ENCODE measurements around the gene ELP2.
"Not testable (repeated sequence)": the region's sequence is repeated elsewhere in the genome, so short reads cannot be mapped to it uniquely, and the experiment has no call there.

The ELP2 gene

DNA sequence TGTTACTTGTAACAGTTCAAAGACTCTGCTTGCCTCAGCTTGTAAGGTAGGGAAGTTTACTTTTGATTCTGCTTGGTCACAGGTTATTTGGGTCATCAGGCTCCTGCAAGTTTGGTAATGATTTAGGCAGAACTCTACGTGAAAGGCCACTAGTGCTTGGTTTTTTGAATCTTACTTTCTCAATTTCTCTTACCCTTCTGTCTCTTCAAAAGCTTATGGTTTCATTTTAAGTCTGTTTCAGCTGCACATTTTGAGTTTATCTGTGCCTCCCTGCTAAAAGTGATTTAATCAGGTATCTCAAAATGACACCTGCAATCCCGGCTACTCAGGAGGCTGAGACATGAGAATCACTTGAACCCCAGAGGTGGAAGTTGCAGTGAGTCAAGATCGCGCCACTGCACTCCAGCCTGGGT is 31.3 kb downstream of the ELP2 start:
- no peak overlapping the region for H3K27ac Mint-ChIP-seq
- H3K4me1 Mint-ChIP-seq, result no peaks in the 10 kb centered on the region
- peaks cover 70% of the 10 kb centered on the region for H3K36me3 Mint-ChIP-seq (ENCODE audit: low read depth)
- H3K9me3 Mint-ChIP-seq, result no peaks in the 10 kb centered on the region
- H3K4me3 Mint-ChIP-seq, result no peak overlapping the region
- H3K27me3 Mint-ChIP-seq (ENCODE audit: low read depth, poor library complexity), result no peaks in the 10 kb centered on the region
- no peak for DNase-seq
- TF ChIP-seq, protein P1, sequence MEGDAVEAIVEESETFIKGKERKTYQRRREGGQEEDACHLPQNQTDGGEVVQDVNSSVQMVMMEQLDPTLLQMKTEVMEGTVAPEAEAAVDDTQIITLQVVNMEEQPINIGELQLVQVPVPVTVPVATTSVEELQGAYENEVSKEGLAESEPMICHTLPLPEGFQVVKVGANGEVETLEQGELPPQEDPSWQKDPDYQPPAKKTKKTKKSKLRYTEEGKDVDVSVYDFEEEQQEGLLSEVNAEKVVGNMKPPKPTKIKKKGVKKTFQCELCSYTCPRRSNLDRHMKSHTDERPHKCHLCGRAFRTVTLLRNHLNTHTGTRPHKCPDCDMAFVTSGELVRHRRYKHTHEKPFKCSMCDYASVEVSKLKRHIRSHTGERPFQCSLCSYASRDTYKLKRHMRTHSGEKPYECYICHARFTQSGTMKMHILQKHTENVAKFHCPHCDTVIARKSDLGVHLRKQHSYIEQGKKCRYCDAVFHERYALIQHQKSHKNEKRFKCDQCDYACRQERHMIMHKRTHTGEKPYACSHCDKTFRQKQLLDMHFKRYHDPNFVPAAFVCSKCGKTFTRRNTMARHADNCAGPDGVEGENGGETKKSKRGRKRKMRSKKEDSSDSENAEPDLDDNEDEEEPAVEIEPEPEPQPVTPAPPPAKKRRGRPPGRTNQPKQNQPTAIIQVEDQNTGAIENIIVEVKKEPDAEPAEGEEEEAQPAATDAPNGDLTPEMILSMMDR (IDR thresholded peaks at IDR 0.05), result no peak

DNA sequence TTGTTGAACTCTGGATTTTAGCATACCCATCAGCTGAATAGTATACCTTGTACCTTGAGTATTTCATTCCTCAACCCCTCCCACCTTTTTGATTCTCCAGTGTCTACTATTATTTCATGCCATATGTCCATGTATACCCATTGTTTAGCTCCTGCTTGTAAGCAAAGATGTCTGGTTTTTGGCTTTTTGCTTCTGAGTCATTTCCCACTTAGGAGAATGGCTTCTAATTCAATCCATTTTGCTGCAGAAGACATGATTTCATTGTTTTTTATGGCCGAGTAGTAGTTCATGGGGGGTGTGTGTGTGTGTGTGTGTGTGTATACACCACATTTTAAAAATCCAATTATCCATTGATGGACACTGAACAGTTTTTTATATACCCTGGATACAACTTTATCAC is 33.3 kb downstream of the ELP2 start:
- Mint-ChIP-seq H3K36me3 (ENCODE audit: low read depth) (peaks cover 84% of the 10 kb centered on the region), H3K4me1 (no peaks in the 10 kb centered on the region), H3K27me3 (ENCODE audit: low read depth, poor library complexity) (no peaks in the 10 kb centered on the region), H3K27ac (no peak overlapping the region), H3K4me3 (no peak overlapping the region), H3K9me3 (no peaks in the 10 kb centered on the region)
- TF ChIP-seq, protein P1 (IDR thresholded peaks at IDR 0.05), result no peak
- no peak for DNase-seq

GRCh38 chr18:36167692-36168218 is 38.1 kb downstream of the ELP2 start:
- H3K4me3 Mint-ChIP-seq, result no peak overlapping the region
- TF ChIP-seq, protein P1 (IDR thresholded peaks at IDR 0.05), result no peak

DNA sequence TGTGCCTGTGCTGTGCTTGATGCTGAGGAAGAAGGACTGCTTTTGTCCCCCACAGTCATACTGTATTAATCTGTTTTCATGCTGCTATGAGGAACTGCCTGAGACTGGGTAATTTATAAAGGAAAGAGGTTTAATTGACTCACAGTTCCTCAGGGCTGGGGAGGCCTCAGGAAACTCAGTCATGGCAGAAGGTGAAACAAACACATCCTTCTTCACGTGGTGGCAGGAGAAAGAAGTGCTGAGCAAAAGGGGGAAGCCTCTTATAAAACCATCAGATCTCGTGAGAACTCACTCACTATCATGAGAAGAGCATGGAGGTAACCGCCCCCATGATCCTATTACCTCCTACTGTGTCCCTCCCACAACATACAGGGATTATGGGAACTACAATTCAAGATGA is 38.6 kb downstream of the ELP2 start:
- peaks cover 72% of the 10 kb centered on the region for H3K36me3 Mint-ChIP-seq (ENCODE audit: low read depth)
- H3K27me3 Mint-ChIP-seq (ENCODE audit: low read depth, poor library complexity); H3K27ac Mint-ChIP-seq; H3K4me3 Mint-ChIP-seq; H3K4me1 Mint-ChIP-seq; DNase-seq; H3K9me3 Mint-ChIP-seq: not testable (repeated sequence)

More at GRCh38 chr18:36167692-36168218, 38.1 kb downstream of the ELP2 start:
- no peak overlapping the region for H3K27ac Mint-ChIP-seq
- H3K27me3 Mint-ChIP-seq (ENCODE audit: low read depth, poor library complexity), result no peaks in the 10 kb centered on the region
- H3K9me3 Mint-ChIP-seq, result no peaks in the 10 kb centered on the region
- peaks cover 76% of the 10 kb centered on the region for H3K36me3 Mint-ChIP-seq (ENCODE audit: low read depth)
- no peak for DNase-seq
- no peaks in the 10 kb centered on the region for H3K4me1 Mint-ChIP-seq

DNA sequence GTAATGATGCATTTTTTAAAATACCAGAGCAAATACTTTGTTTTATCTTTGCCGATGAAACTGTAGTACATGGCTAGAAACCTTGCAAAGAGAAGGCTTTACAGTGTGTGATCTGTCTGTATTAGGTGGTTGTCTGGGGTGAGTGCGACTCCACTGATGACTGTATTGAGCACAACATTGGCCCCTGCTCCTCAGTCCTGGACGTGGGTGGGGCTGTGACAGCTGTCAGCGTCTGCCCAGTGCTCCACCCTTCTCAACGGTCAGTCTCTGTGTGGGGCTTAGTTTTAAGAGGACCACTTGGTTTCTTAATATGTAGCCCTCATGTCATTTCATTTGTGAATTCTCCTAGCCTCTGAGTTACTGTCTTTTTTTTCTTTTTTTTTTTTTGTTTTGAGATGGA is 40.2 kb downstream of the ELP2 start:
- H3K4me3 Mint-ChIP-seq, result no peak overlapping the region
- H3K4me1 Mint-ChIP-seq, result no peaks in the 10 kb centered on the region
- peaks cover 57% of the 10 kb centered on the region for H3K36me3 Mint-ChIP-seq (ENCODE audit: low read depth)
- DNase-seq, result no peak
- TF ChIP-seq, protein P1 (IDR thresholded peaks at IDR 0.05), result no peak
- H3K27ac Mint-ChIP-seq, result no peak overlapping the region
- H3K9me3 Mint-ChIP-seq, result no peaks in the 10 kb centered on the region
- H3K27me3 Mint-ChIP-seq (ENCODE audit: low read depth, poor library complexity), result no peaks in the 10 kb centered on the region

DNA sequence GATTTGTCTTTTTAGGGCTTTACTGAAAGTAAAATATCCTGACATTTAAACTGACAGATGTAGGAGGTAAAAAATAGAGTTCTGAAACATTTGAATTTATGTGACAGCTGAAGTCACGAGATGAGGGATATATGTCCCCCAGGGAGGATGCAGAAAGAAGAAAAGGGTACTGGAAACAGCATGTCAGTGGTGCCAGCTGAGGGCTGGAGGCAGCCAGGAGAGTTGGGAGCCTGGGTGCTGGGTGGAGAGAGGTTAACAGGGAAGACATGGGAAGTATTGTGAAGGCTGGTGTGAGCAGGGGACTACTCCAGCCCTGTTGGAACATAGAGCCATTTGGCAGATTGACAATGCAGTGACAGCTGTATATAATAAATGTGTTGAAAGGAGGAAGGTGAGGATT is 45.8 kb downstream of the ELP2 start:
- no peak overlapping the region for H3K27ac Mint-ChIP-seq
- H3K4me1 Mint-ChIP-seq, result no peaks in the 10 kb centered on the region
- H3K9me3 Mint-ChIP-seq, result no peaks in the 10 kb centered on the region
- H3K27me3 Mint-ChIP-seq (ENCODE audit: low read depth, poor library complexity), result no peaks in the 10 kb centered on the region
- TF ChIP-seq, protein P1 (IDR thresholded peaks at IDR 0.05), result no peak
- no peak overlapping the region for H3K4me3 Mint-ChIP-seq
- no peak for DNase-seq
- H3K36me3 Mint-ChIP-seq (ENCODE audit: low read depth), result peaks cover 28% of the 10 kb centered on the region
